Testis (tissue), 3 donors: ENCODE measurements around the gene POLR3GL. TPM values are rescaled to one million over a fixed set of nuclear protein-coding genes. Genes with fewer than 3 reads are reported as not detected.
"Not testable (repeated sequence)": the region's sequence is repeated elsewhere in the genome, so short reads cannot be mapped to it uniquely, and the experiment has no call there.

ENCODE experiments used
- DNase-seq: peaks from one replicate; pipeline ENCODE4 v3.0.0-alpha.2; 2019
- H3K27ac ChIP-seq, 2 donors: fragments of 200-600 bp; sonication (generic); one replicate each; pipeline ENCODE4 v1.5.1; 2019
- H3K27me3 ChIP-seq: fragments of 200-600 bp; sonication (generic); one replicate; pipeline ENCODE4 v1.5.1; 2019
- H3K36me3 ChIP-seq: fragments of 200-600 bp; sonication (generic); one replicate; pipeline ENCODE4 v1.5.1; 2017; ENCODE audit warnings: low read depth; ENCODE audit errors: missing control alignments
- H3K4me1 ChIP-seq: fragments of 200-600 bp; sonication (generic); one replicate; pipeline ENCODE4 v1.5.1; 2019
- H3K4me3 ChIP-seq, 2 donors: fragments of 200-600 bp; sonication (generic); one replicate each; pipeline ENCODE4 v1.5.1; 2017 to 2019
- H3K9me3 ChIP-seq: fragments of 200-600 bp; sonication (generic); one replicate; pipeline ENCODE4 v1.5.1; 2017
- CTCF ChIP-seq, 3 experiments: fragments of 450-650 bp in 2 of 3; fragments of 200-600 bp in 1 of 3; sonication (generic) in 1 of 3; IDR thresholded peaks; one replicate each; pipeline ENCODE4 v1.5.1; 2016 to 2019; ENCODE audit warnings: antibody characterized with exemption in 3 of 3, mild to moderate bottlenecking in 2 of 3, moderate library complexity in 1 of 3
- POLR2A ChIP-seq: fragments of 450-650 bp; IDR thresholded peaks from one replicate; pipeline ENCODE4 v1.6.1; 2017; ENCODE audit warnings: antibody characterized with exemption, mild to moderate bottlenecking, moderate library complexity
- WGBS, 2 donors: methylation state at CpG; one replicate each; pipeline ENCODE4 v1.1.5; 2018; 5-methylcytosine and 5-hydroxymethylcytosine counted together
- intact Hi-C: fragments of 100-400 bp; cut with DNase I; formaldehyde crosslinking; loops from one replicate; pipeline ENCODE4 v1.15.1; 2023; ENCODE audit warnings: low total_unique reads
- polyA plus RNA-seq: library from polyadenylated mRNA; stranded (reverse); fragments of 350-450 nt; fragmentation: Illumina TruSeq; extraction: RNeasy Lipid Tissue Mini Kit (QIAGEN cat#74804); gene quantifications from one replicate; pipeline ENCODE4 v1.2.3, GENCODE V29; 2014; ENCODE audit warnings: low read depth, low replicate concordance; ENCODE audit not compliant: insufficient read depth
- total RNA-seq, 2 donors: library from RNA; depleted of rRNA; stranded (reverse); fragments of >200 nt; gene quantifications; one replicate each; pipeline ENCODE4 v1.2.3, GENCODE V29; 2016

The POLR3GL gene
- total and polyA plus RNA-seq, 3 donors from 2014 or later: 20.9 to 37.9 (median 23.5) TPM

GRCh38 chr1:146022403-146023127 lies 58.1 kb downstream of the POLR3GL start:
- Histone ChIP-seq H3K27ac (no peak overlapping the region), H3K4me3 (no peak overlapping the region), H3K27me3 (no peaks in the 10 kb centered on the region), H3K36me3 (no peaks in the 10 kb centered on the region), H3K4me1 (no peaks in the 10 kb centered on the region), H3K9me3 (no peaks in the 10 kb centered on the region)
- no peak for DNase-seq
- no peak for TF ChIP-seq CTCF (IDR thresholded peaks at IDR 0.05)
- no peak for TF ChIP-seq POLR2A
- intact Hi-C loops: no loop called here
- 83 to 85% methylated on average over 7 of the region's 7 CpGs for WGBS, 2 donors

- DNase-seq, H3K4me1 ChIP-seq, H3K27ac ChIP-seq, H3K9me3 ChIP-seq, H3K4me3 ChIP-seq, intact Hi-C loops, H3K27me3 ChIP-seq, H3K36me3 ChIP-seq: not testable (repeated sequence)
- WGBS, 2 donors: 76 to 86% methylated on average over 2 of the region's 2 CpGs
Observed at GRCh38 chr1:146025787-146026495, 61.5 kb downstream of the POLR3GL start.

- H3K36me3 ChIP-seq, H3K27ac ChIP-seq, H3K27me3 ChIP-seq, DNase-seq, H3K4me1 ChIP-seq, intact Hi-C loops, H3K4me3 ChIP-seq, H3K9me3 ChIP-seq: not testable (repeated sequence)
- WGBS, 2 donors: 58 to 84% methylated on average over 1 of the region's 1 CpG
Observed at GRCh38 chr1:146026650-146027049, 62.2 kb downstream of the POLR3GL start.

Other genes starting within 250 kb of the POLR3GL start
- gene CD160, start 245.2 kb upstream of the POLR3GL start, total RNA-seq: under 1 TPM in 1 of 2 donors, not detected in 1; 0.31 TPM
- 0.45 TPM for gene CD160, start 245.2 kb upstream of the POLR3GL start, polyA plus RNA-seq
- 10 to 100 TPM; 24.4 to 29.1 TPM for gene RNF115, start 140.6 kb upstream of the POLR3GL start, total RNA-seq
- gene RNF115, start 140.6 kb upstream of the POLR3GL start, polyA plus RNA-seq: 13.8 TPM
- 10 to 100 TPM; 56.2 to 63.8 TPM for gene POLR3C, start 140.5 kb upstream of the POLR3GL start, total RNA-seq
- gene POLR3C, start 140.5 kb upstream of the POLR3GL start, polyA plus RNA-seq: 73.3 TPM
- gene NUDT17, start 119.1 kb upstream of the POLR3GL start, total RNA-seq: 10 to 100 TPM in 1 of 2 donors, 1 to 10 TPM in 1; 9.5 to 13.1 TPM
- gene NUDT17, start 119.1 kb upstream of the POLR3GL start, polyA plus RNA-seq: 9.5 TPM
- 10 to 100 TPM; 39.8 to 40.1 TPM for gene PIAS3, start 105.6 kb upstream of the POLR3GL start, total RNA-seq
- gene PIAS3, start 105.6 kb upstream of the POLR3GL start, polyA plus RNA-seq: 30.9 TPM
- 1 to 10 TPM; 1.3 to 1.7 TPM for gene ANKRD35, start 78.8 kb upstream of the POLR3GL start, total RNA-seq
- 3.3 TPM for gene ANKRD35, start 78.8 kb upstream of the POLR3GL start, polyA plus RNA-seq
- 1 to 10 TPM; 4.3 to 6.3 TPM for gene ITGA10, start 54.6 kb upstream of the POLR3GL start, total RNA-seq
- gene ITGA10, start 54.6 kb upstream of the POLR3GL start, polyA plus RNA-seq: 3.4 TPM
- gene PEX11B, start 46.0 kb upstream of the POLR3GL start, total RNA-seq: 10 to 100 TPM; 42.1 to 42.7 TPM
- 54.8 TPM for gene PEX11B, start 46.0 kb upstream of the POLR3GL start, polyA plus RNA-seq
- gene RBM8A, start 37.2 kb upstream of the POLR3GL start, total RNA-seq: 100 to 1,000 TPM; 158 to 174 TPM
- gene RBM8A, start 37.2 kb upstream of the POLR3GL start, polyA plus RNA-seq: 123 TPM
- gene LIX1L, start 6.7 kb upstream of the POLR3GL start, total RNA-seq: 10 to 100 TPM; 15.8 to 20.6 TPM
- 16.6 TPM for gene LIX1L, start 6.7 kb upstream of the POLR3GL start, polyA plus RNA-seq
- under 1 TPM; 0.31 to 0.43 TPM for gene ANKRD34A, start 115 bp upstream of the POLR3GL start, total RNA-seq
- 0.51 TPM for gene ANKRD34A, start 115 bp upstream of the POLR3GL start, polyA plus RNA-seq
- 100 to 1,000 TPM; 268 to 328 TPM for gene TXNIP, start 31.9 kb downstream of the POLR3GL start, total RNA-seq
- 274 TPM for gene TXNIP, start 31.9 kb downstream of the POLR3GL start, polyA plus RNA-seq
- gene HJV, start 57.0 kb downstream of the POLR3GL start, total RNA-seq: under 1 TPM in 1 of 2 donors, not detected in 1; 0.43 TPM
- 7.7 TPM for gene HJV, start 57.0 kb downstream of the POLR3GL start, polyA plus RNA-seq
- gene NBPF10, start 180.1 kb downstream of the POLR3GL start, total RNA-seq: 1 to 10 TPM; 4.0 to 5.6 TPM
- gene NBPF10, start 180.1 kb downstream of the POLR3GL start, polyA plus RNA-seq: 2.3 TPM